Glomerular endothelial cell (primary cell): ENCODE results near the gene TMEM106A. TPM values are rescaled to one million over a fixed set of nuclear protein-coding genes. Genes with fewer than 3 reads are reported as not detected.

Experiments used
- total RNA-seq: library from RNA; depleted of rRNA; stranded (reverse); fragments of >200 nt; gene quantifications from 2 replicates; pipeline ENCODE4 v1.2.3, GENCODE V29; 2015

TMEM106A gene
- total RNA-seq, 1 donor from 2014 or later = 8.4 TPM

Other genes with a start within 250 kb of the TMEM106A start
- 20.1 and 34.1 TPM in 2 replicates for gene AARSD1, start 247.4 kb upstream of the TMEM106A start, total RNA-seq
- 2.4 and 3.2 TPM in 2 replicates for gene PTGES3L, start 231.8 kb upstream of the TMEM106A start, total RNA-seq
- 8.3 and 13.5 TPM in 2 replicates for gene RUNDC1, start 231.3 kb upstream of the TMEM106A start, total RNA-seq
- gene RPL27, start 213.5 kb upstream of the TMEM106A start, total RNA-seq = 1,137 and 1,523 TPM in 2 replicates
- gene IFI35, start 205.1 kb upstream of the TMEM106A start, total RNA-seq = 31.6 and 33.4 TPM in 2 replicates
- gene VAT1, start 189.5 kb upstream of the TMEM106A start, total RNA-seq = 602 and 750 TPM in 2 replicates
- gene RND2, start 186.6 kb upstream of the TMEM106A start, total RNA-seq = 0.18 and 0.29 TPM in 2 replicates
- gene BRCA1, start 86.5 kb upstream of the TMEM106A start, total RNA-seq = 9.7 and 14.0 TPM in 2 replicates
- 60.3 and 64.4 TPM in 2 replicates for gene NBR1, start 40.7 kb upstream of the TMEM106A start, total RNA-seq
- gene CCDC200, start 16.7 kb downstream of the TMEM106A start, total RNA-seq = 1.5 TPM in 1 of 2 replicates, not detected in the other
- gene RNU2-1, start 22.1 kb downstream of the TMEM106A start, total RNA-seq = not detected in 2 replicates
- 0.97 and 2.1 TPM in 2 replicates for gene ARL4D, start 187.1 kb downstream of the TMEM106A start, total RNA-seq